Fibroblast of pulmonary artery (primary cell): Measurements from ENCODE around the gene ZMIZ1.

Experiments
- DNase-seq: peaks from one replicate; pipeline ENCODE4 v3.0.0-alpha.2; 2010; ENCODE audit warnings: low read depth
- H3K4me3 ChIP-seq: replicated peaks from 2 replicates; pipeline ENCODE4 v1.5.1; 2011; ENCODE audit warnings: low read depth, mild to moderate bottlenecking, control low read depth, low read length, moderate library complexity
- TF ChIP-seq, protein P1 (sequence below): IDR thresholded peaks from 2 replicates; pipeline ENCODE4 v1.5.1; 2011; ENCODE audit warnings: mild to moderate bottlenecking, control low read depth, low read length, inconsistent platforms; ENCODE audit errors: missing control alignments

ZMIZ1 gene

DNA sequence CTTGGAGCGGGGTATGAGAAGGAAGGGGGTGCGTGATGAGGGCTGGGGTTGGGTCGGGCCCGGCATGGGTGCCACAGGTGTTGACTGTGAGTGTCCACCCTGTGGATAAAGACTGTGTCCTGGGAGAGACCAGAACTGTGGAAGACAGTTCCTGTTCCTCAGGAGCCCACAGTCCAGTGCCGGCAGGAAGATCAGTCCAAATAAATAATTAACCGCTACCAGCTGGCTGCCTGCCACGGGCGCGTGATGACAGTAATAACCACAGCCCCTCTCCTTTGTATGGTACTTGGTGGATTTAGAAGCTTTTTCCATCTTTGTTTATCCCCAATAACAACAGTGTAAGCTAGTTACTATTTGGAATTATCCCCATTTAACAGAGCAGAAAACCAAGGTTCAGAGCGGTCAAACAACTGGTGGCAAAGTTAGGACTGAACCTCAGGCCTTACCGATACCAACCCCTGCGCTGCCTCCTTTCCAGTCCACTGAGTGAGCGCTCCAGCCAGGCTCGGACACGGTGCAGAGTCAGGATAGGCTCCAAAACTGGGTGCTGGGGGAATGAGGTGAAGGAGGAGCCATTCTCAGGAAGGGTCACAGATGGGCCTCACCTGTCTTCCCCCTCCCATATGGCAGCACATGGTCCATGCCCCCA lies 5.1 kb downstream of the ZMIZ1 start:
- H3K4me3 ChIP-seq = no peak overlapping the region
- TF ChIP-seq, protein P1, sequence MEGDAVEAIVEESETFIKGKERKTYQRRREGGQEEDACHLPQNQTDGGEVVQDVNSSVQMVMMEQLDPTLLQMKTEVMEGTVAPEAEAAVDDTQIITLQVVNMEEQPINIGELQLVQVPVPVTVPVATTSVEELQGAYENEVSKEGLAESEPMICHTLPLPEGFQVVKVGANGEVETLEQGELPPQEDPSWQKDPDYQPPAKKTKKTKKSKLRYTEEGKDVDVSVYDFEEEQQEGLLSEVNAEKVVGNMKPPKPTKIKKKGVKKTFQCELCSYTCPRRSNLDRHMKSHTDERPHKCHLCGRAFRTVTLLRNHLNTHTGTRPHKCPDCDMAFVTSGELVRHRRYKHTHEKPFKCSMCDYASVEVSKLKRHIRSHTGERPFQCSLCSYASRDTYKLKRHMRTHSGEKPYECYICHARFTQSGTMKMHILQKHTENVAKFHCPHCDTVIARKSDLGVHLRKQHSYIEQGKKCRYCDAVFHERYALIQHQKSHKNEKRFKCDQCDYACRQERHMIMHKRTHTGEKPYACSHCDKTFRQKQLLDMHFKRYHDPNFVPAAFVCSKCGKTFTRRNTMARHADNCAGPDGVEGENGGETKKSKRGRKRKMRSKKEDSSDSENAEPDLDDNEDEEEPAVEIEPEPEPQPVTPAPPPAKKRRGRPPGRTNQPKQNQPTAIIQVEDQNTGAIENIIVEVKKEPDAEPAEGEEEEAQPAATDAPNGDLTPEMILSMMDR = no peak
- DNase-seq = no peak

DNA sequence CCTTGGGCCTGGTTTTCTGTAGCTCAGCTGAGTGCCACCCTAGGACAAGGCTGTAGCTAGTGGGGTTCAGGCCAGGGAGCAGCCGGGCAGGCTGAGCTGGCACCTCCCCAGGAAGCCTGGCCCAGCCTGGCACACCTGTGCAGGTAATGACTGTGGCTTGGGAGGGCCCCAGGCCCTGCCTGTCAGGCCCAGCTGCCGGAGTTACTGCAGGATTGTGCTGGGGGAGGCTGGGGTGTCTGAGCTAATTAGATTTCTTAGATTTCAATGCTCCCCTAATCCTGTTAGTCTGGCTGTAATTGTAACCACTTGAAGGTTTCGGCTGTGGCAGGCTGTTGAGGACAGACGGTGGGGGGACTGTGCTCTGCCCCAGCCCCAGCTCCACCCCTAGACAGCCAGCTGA lies 6.0 kb downstream of the ZMIZ1 start:
- DNase-seq = no peak
- TF ChIP-seq, protein P1 = no peak
- no peak overlapping the region for H3K4me3 ChIP-seq

DNA sequence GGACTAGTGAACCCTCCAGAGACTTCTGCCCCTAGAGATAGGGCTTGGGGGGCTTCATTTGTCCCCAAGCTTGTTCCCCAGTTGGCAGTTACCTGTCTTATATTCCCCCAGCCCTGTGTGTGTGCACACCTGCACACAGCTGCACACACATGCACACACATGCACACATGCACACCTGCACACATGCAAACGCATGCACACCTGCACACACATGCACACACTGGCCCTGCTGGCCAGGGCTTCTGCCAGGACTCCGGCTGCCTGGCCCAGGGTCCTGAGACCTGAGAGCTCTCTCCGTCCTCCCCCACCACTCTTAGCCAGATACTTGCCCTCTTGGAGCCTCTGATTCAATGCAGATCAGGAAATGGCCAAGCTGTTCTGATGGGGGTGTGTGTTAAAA lies 6.7 kb downstream of the ZMIZ1 start:
- TF ChIP-seq, protein P1 = no peak
- no peak for DNase-seq
- no peak overlapping the region for H3K4me3 ChIP-seq

DNA sequence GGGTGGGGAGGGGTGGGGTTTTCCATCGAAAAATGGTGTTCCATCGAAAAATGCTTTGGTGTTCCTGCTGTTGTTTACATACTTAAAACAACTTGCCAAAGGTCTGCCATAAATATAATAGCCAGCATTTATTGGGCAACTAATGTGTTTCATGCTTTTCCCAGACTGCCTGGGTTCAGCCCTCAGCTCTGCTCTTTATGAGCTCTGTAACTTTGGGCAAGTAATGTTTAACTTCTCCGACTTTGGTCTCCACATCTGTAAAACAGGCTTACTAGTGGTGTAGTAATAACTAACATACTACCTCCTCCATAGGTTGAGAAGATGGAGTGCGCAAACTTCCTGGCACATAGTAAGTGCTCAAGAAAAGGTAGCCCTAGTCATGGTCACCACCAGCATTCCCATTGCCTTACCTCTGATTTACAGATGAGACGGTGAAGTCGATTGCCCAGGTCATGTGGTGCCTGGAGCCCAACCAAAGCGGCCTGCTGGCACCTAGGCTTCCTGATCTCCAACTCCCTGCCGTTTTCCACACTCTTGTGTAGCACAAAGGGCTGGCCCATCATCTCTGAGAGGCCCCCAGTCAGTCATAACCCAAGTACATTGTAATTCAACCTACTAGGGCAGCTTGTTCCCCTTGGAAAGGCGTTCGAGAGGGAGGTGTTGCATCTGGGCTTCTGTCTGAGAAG lies 8.9 kb downstream of the ZMIZ1 start:
- DNase-seq = no peak
- no peak overlapping the region for H3K4me3 ChIP-seq
- TF ChIP-seq, protein P1 = no peak

DNA sequence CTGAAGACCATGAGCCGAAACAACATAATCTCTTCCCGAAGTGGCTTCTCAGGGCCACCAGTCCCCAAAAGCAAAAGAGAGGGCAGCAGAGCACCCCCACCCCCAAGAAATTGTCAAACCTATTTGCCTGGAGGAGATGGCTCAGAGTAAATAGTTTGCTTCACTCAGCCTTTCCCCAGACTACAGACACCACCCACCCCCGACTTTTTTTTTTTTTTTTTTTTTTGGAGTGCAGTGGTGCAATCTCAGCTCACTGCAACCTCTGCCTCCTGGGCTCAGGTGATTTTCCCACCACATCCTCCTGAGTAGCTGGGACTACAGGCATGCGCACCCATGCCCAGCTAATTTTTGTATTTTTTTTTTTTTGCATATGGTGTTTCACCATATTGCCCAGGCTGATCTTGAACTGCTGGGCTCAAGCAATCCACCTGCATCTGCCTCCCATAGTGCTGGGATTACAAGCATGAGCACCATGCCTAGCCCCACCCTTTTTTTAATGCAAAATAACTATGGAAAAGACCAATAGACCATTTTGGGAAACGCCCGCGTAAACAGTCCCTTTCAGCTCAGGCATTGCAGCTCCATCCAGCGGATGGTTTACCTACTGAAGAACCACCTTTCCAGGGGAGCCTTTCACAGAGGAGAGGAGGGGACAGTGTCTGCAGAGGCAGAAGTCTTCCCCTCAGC lies 9.7 kb downstream of the ZMIZ1 start:
- no peak overlapping the region for H3K4me3 ChIP-seq
- no peak for DNase-seq
- TF ChIP-seq, protein P1 = no peak

DNA sequence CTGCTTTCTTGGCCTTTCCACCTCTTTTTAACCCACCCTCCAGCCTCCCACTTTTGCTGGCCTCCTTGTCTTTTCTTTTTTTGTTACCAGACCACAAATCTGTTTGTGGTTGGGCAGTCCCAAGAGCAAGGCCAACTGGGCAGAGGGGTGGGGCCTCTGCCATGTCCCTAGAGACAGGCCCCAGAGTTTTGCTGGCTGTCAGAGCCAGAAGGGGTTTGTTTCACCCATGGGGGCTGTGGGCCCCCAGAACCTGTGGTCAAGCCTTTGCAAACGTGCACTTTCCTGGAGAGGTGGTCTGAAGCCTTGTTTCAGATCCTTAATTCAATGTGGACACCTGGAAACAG lies 10.3 kb downstream of the ZMIZ1 start:
- no peak overlapping the region for H3K4me3 ChIP-seq
- DNase-seq = no peak
- TF ChIP-seq, protein P1 = no peak
